Measurements from ENCODE around the gene INHBC.
"Not testable (repeated sequence)": the region's sequence is repeated elsewhere in the genome, so short reads cannot be mapped to it uniquely, and the experiment has no call there.

The INHBC gene

DNA sequence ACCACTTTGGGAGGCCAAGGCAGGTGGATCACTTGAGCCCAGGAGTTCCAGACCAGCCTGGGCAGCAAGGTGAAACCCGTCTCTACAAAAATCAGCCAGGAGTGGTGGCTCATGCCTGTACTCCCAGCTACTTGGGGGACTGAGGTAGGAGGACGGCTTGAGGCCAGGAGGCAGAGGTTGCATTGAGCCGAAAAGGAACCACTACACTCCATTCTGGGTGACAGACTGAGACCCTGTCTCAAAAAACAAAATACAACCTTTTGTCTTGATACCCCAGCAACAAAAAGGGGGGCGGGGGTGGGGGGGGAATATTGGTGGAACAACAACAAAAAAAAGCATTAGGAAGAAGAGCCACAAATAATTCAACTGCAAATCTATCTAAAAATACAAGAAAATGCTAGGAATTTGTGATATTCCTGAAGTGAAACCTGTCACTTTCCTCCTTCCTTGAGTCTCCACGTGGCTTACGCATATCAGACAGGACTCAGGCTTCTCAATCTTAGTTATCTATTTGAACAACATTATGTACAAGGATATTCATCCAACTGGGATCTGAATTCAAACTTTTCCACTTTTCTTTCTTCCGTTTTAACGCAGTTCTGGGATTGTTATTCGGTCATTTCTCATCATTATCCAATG is 5.0 kb upstream of the INHBC start:
- DNase-seq, result no peak

DNA sequence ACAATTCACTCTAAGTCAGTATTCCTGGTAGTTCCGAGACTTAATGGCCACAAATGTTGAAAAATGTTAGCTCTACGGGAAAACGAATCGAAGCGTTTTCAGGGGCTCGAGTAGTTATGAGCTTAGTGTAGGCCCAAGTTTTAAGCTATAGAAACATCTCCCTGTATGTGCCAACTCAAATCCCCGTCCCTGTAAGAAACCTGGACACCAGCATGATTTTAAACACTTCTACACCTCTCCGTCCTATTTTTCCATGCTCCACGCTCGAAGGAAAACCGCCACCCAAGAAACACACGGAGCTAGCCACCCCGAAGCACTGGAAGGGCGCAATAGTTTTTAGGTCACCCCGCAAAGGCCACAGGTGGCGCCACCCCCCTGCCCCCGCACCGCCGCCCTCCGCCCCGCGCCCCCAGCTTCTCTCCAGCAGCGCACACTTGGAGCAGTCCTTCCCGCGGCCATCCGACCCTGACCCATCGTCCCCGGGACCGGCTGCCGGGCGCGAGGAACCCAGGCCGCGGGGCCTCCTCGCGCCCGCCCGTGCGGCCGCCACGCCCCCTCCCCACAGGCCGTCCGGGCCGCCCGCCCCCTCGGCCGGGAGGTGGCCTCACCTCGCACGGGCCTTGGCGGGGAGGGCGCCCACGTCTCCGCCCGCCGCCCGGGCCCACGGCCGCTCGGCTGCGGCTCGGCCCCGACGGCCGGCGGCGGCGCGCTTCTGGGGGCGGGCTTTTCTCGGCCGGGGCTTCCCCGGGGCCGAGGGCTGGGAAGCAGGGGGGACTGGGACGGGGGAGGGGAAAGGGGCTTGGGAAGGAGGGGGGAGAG is 4.3 kb upstream of the INHBC start:
- no peak for DNase-seq

DNA sequence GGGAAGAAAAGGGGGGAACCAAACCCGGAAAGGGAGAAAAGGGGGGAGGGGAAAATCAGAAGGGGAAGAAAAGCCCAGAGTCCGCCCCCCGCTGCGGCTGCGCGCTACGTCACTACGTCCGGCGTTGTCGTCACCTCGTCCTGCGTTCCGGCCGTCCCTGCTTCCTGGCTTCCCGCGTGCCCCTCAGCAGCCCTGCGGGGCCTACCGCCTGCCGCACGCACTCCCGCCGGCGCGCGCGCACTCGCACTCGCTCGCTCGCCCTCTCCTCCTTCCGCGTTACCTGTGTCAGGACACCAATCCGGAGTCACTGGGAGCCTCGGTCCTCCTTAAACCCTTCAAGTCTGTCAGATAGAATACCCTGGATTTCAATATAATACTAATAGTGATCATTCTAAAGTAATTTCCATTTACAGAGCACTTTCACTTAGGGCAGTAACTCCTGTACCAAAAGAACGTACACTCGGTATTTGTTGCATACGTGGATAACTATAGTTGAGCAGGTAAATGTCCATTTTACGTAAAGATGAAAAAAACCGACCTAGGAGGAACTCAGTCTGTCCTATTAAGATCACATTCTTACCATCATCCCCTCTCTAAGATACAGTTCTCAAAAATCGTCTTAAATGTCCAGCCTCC is 3.5 kb upstream of the INHBC start, which contains the start of gene R3HDM2:
TSS of gene R3HDM2 (minus strand) at position 113 of the 636 bp plus-strand sequence. CDS start 120,615 bp downstream, outside the sequence.
- peak; percentile 95 for DNase-seq

DNA sequence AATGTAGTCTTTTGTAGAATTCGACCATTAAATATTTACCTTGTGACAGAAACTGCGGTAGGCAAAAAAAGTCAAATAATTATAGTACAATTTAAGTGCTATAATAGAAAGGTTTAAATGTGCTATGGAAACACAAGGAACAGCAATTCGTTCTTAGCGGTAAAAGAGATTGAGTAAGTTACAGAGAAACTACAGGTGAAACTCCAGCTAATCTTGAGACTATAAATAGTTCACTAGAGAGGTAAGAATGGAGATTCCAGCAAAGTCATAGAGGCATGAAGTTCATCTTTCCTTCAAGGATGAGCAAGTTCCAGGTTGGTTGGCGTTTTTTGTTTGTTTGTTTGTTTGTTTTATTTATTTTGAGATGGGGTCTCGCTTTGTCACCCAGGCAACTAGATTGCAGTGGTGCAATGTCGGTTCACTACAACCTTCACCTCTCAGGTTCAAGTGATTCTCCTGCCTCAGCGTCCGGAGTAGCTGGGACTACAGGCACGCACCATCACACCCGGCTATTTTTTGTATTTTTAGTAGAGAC is 2.9 kb upstream of the INHBC start:
- no peak for DNase-seq

DNA sequence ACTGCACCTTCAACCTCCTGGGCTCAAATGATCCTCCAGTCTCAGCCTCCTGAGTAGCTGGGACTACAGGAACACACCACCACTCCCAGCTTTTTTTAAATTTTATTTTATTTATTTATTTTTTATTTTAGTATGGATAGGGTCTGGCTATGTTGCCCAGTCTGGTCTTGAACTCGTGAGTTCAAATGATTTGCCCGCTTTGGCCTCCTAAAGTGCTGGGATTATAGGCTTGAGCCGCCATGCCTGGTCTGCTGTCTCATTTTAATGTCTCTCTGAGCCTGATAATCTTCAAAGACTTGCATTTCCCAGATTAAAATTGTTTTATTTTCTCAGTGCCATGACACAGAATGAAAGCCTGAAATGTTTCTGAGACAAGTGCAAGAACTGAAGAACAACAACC is 1.2 kb upstream of the INHBC start:
- DNase-seq, result no peak

DNA sequence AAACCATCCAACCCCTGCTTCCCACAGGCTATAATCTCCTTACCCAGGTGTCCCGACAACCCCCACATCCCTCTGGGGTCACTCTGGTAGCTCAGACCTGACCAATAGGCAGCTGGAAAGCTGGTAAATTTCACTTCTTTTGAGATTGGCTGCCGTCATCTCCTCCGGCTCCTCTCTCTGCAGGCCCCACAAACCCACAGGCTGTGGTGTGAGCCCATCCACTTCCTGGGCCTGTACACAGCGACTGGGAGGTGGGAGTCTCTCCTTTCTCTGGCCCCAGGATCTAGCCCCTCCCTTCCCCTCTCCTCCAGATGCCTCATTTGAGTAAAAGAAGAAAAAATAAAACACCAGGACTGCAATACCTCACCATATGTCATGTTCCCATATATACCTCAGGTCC is 709 bp downstream of the INHBC start:
- no peak for DNase-seq

DNA sequence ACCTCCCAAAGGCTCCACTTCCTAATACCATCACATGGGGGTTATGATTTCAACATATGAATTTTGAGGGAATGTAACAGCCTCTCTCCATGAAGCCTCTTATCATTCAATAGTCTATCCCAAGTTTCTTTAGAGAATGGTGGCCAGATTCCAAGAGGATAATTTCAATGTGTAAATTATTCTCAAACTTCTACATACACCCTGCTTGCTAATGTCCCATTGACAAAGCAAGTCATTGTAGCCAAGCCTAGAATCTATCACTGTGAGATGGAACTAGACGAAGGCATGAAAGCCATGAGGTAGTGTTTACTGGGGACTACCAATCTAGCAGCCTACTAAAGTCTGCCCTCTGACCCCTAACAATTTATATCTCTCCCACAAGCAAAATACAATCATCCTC is 3.8 kb downstream of the INHBC start:
- no peak for DNase-seq

DNA sequence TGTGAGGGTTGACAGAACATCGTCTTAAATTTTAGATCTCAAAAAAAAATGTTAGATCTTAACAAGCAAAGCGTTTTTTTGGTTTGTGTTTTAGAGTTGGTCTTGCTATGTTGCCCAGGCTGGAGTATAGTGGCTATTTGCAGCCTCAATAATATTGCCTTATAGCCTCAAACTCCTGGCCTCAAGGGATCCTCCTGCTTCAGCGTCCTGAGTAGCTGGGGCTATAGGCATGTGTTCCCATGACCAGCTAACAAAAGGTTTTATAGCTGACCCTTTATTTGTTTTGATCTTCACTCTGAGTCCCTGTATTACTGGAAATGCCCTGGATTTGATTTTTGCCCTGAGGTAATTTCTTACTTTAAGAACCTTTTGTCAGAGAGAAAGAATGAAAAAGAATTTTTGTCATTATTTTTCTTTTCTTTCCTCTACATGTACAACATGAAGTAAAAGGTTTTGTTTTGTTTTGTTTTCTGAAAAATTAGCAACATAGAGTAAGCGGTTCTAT is 5.2 kb downstream of the INHBC start:
- no peak for DNase-seq

DNA sequence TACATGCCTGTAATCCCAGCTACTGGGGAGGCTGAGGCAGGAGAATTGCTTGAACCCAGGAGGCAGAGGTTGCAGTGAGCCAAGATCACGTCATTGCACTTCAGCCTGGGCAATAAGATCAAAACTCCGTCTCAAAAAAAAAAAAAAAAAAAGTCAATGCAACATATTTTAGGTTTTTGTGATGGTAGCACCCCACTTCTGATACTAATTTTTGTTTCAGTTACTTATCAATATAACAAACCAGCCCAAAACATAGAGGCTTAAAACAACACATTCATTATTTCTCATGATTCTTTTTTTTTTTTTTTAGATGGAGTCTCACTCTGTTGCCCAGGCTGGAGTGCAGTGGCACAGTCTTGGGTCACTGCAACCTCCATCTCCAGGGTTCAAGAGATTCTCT is 6.8 kb downstream of the INHBC start:
- not testable (repeated sequence) for DNase-seq

DNA sequence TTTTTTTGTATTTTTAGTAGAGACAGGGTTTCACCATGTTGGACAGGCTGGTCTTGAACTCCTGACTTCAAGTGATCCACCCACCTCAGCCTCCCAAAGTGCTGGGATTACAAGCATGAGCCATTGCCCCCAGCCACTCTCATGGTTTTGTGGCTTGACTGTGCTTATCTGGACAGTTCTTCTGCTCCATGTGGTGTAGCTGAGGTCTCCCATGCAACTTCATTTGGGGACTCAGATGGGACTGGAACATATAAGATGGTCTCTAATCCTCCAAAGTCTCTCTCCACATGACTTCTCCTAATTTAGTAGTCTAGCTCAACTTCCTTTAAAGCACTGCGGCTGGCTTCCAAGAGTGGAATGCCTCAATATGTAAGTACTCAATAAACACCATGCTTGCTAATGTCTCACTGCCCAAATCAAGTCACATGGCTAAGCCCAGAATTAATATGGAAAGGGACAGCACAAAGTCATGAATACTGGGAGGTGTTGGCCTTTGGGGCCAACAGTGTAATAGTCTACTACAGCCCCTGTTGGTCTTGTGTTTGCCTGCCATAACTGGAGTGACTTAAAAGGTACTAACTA is 7.4 kb downstream of the INHBC start:
- DNase-seq, result no peak

DNA sequence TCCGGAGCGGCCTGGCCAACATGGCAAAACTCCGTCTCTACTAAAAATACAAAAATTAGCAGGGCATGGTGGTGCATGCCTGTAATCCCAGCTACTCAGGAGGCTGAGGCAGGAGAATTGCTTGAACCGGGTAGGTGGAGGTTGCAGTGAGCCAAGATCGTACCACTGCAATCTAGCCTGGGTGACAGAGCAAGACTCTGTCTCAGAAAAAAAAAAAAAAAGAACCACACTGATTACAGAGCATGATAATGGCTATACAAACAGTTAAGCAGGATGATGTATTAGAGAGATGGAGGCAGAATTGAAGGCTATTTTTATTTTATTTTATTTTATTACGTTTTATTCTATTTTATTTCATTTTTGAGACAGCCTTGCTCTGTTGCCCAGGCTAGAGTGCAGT is 9.8 kb downstream of the INHBC start:
- DNase-seq, result not testable (repeated sequence)

DNA sequence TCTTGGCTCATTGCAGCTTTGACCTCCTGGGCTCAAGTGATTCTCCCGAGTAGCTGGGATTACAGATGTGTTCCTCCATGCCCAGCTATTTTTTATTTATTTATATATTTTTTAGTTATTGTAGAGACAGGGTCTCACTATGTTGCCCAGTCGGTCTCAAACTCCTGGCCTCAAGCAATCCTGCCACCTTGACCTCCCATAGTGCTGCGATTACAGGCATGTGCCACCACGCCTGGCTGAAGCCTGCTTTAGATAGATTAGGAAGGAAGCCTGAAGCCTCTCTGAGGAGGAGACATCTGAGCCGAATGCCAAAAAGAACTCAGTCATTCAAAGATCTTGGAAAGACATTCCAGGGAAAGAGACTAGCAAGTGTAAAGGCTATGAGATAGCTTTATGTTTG is 10.2 kb downstream of the INHBC start:
- no peak for DNase-seq

DNA sequence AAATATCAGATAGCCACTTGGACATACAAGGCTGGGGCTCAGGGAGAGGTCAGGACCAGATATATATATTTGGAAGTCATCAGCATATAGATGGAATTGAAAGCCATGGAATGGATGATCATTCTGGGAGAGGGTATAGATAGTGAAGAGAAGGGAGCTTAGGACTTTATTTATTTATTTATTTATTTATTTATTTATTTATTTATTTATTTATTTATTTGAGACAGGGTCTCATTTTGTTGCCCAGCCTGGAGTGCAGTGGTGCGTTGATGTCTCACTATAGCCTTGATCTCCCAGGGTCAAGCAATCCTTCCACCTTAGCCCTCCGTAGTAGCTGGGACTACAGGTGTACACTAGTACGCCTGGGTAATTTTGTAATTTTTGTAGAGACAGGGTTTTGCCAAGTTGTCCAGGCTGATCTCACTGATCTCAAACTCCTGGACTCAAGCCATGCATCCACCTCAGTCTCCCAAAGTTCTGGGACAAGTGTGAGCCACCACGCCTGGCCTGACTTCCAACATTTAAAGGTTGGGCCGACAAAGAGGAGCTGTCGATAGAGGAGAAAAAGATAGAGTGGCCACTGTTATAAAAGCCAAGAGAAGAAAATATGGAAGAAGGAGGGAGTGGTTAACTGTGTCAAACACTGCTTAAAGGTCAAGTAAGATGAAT is 11.8 kb downstream of the INHBC start:
- no peak for DNase-seq

DNA sequence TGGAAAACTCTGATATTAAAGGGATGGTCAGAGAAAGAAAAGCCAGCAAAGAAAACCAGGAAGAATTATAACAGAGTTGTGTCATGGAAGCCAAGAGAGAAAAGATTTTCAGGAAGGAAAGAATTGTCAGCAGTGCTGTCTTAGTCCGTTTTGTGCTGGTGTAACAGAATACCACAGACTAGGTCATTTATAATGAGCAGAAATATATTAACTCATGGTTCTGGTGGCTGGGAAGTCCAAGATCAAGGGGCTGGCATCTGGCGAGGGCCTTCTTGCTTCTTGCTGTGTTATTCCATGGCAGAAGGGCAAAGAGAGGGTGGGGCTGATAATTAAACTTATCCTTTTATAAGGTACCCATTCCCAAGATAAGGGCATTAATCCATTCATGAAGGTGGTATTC is 14.1 kb downstream of the INHBC start:
- DNase-seq, result no peak

DNA sequence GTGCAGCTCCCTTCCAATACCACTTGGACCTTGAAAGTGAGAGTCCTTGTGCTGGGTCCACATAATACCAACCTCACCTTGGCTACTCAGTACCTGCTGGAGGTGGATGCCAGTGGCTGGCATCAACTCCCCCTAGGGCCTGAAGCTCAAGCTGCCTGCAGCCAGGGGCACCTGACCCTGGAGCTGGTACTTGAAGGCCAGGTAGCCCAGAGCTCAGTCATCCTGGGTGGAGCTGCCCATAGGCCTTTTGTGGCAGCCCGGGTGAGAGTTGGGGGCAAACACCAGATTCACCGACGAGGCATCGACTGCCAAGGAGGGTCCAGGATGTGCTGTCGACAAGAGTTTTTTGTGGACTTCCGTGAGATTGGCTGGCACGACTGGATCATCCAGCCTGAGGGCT is 14.8 kb downstream of the INHBC start:
- DNase-seq, result no peak

DNA sequence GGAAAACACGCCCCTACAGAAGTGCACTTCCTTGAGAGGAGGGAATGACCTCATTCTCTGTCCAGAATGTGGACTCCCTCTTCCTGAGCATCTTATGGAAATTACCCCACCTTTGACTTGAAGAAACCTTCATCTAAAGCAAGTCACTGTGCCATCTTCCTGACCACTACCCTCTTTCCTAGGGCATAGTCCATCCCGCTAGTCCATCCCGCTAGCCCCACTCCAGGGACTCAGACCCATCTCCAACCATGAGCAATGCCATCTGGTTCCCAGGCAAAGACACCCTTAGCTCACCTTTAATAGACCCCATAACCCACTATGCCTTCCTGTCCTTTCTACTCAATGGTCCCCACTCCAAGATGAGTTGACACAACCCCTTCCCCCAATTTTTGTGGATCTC is 15.5 kb downstream of the INHBC start:
- no peak for DNase-seq

DNA sequence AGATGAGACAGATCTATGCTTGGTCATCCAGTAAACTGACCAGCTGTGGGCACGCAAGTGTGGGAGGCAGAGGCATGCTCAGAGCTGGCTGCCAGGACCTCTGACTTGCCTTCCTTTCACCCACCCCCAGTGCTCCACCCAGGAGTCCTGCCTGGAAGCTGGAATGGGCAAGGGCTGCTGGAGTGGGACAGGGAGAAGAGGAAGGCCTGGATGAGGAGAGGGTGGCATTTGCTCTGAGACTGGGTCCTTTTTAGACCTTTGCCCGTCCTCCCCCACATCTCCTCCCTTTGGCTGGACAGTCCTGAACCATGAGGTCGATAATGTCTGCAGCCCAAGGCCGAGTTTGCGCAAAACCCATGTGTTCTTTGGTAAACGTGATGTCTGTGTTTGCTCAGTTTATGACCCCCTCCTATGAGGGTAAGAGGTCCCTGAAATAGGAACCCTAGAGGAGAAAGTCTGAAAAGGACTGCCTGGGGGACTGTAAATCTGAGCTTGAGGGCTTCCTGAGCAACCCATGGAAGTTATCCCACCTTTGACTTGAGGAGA is 16.7 kb downstream of the INHBC start:
- DNase-seq, result no peak

DNA sequence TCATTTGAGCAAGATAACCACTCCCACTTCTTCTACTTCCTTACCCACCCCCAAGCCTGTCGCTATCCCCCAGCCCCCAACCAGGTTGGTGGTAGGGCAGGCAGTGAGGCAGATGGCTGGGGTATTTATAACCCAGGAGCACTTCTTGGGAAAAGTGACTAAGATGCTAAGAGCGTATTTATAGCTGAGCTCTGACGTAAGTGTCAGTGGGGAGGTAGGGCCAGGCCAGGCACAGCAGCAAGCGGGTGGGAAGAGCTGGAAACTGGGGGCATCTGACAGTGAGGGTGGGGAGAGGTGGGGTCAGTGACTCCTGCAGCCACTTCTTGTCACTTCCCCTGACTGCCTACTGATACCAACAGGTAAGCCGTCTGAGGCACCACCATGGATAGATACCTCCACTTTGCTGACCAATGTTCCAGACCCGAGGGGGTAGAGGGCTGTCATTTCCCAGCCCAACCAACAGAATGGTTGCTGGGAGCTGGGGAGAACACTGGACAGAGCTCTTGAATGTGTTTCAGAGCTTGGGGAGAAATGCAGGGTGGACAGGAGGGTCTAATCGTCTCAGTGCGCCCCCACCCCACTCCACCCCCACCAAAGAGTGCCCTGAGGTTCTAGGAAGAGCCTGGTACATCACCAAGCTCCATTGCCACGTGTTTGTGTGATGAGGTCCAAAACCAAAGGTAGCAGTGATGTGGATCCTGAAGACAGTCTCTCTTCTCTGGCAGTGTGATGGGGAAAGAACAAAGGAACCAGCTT is 17.8 kb downstream of the INHBC start:
- DNase-seq, result no peak

DNA sequence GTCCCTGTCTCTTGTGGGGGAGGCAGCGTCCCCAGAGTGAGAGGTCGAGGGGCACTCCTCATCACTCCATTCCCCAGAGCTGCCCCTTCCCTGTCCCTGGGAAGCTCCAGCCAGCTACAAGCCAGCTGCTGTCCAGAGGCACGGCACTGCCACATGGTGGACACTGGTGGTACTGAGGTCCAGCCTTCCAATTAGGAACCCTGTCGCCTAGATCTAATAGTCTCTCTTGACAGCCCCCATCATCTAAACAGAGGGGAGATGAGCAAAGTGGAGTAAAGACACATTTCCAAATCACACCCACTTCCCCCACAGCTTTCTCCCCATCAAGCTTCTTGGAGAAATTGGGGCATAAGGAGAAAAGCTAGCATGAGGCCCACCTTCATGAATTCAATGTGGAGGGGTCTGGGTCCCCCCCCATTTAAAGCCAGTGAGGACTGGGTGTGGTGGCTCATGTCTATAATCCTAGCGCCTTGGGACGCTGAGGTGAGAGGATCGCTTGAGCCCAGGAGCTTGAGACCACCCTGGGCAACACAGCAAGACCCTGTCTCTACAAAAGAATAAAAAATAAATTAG is 18.4 kb downstream of the INHBC start:
- peak; percentile 43 for DNase-seq

DNA sequence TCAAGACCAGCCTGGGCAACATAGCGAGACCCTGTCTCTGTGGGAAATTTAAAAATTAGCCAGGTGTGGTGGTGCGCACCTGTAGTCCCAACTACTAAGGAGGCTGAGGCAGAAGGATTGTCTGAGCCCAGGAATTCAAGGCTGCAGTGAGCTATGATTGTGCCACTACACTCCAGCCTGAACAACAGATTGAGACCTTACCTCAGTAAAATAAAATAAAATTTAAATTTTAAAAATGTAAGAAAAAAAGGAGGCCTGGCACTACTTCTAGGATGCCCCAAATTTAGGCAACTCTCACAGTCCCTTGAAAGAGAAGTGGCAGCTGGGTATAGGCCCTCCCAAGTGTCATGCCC is 19.6 kb downstream of the INHBC start:
- no peak for DNase-seq
